K562 (cell line): ENCODE measurements around the gene GRIA3. TPM values are rescaled to one million over a fixed set of nuclear protein-coding genes. Genes with fewer than 3 reads are reported as not detected.
A peak's percentile ranks its signal among the peaks of the same experiment; 100 is the strongest.
"Not testable (repeated sequence)": the region's sequence is repeated elsewhere in the genome, so short reads cannot be mapped to it uniquely, and the experiment has no call there.

Experiments
- ATAC-seq: fragments of 200-7000 bp; cut with Tn5 transposase; 3 replicates; pipeline ENCODE4 v1.9.1; 2020; ENCODE audit warnings: moderate library complexity
- BruUV-seq: library from RNA; stranded (reverse); fragments of 400-500 nt; replicated peaks from 2 replicates; lab custom pipeline; 2021; lab: Mats Ljungman, UMichigan
- CTCF ChIA-PET: fragments of 300-600 bp; formaldehyde crosslinking; extraction: SDS; loops from one replicate; lab custom pipeline; 2021; ENCODE audit warnings: low intra/inter-chr PET ratio; lab: Yijun Ruan, JAX
- POLR2A ChIA-PET: fragments of 300-600, 350-650 bp; sonication (Branson Sonifier 250); formaldehyde crosslinking; extraction: SDS; loops from one replicate; lab custom pipeline; 2021; ENCODE audit warnings: antibody characterized with exemption, inconsistent platforms; lab: Yijun Ruan, JAX
- DNase-seq, 4 experiments: peaks; one replicate each; pipeline versions ENCODE4 v3.0.0 to v3.0.0-alpha.2; 2011 to 2018; ENCODE audit warnings: low spot score in 3 of 4, mixed read lengths in 3 of 4; ENCODE audit errors: extremely low read depth in 1 of 4
- FAIRE-seq: peaks from 2 replicates; lab custom pipeline; 2011; peaks lifted over from hg19 to GRCh38; lab: Jason Lieb, UNC
- H2AFZ ChIP-seq: 2 replicates; pipeline ENCODE4 v1.6.0; 2011; ENCODE audit warnings: low read depth, low read length, control low read depth, inconsistent platforms
- H3K27ac ChIP-seq: fragments of 200-600 bp; 3 replicates; pipeline ENCODE4 v1.8.0; 2011; ENCODE audit warnings: low read depth, mild to moderate bottlenecking, control low read depth, inconsistent platforms, low read length, moderate library complexity, mixed read lengths; ENCODE audit errors: extremely low read depth
- H3K27me3 ChIP-seq, 2 experiments: fragments of 300-600 bp in 1 of 2; 2 replicates in 1 of 2; 3 replicates in 1 of 2; pipeline versions ENCODE4 v1.6.0 to v1.8.0; 2011; ENCODE audit warnings: inconsistent platforms in 2 of 2, low read length in 2 of 2, mild to moderate bottlenecking in 1 of 2, mixed read lengths in 1 of 2, moderate library complexity in 1 of 2; ENCODE audit not compliant: control insufficient read depth in 2 of 2, insufficient read depth in 2 of 2
- H3K36me3 ChIP-seq: fragments of 300-600 bp; 3 replicates; pipeline ENCODE4 v1.8.0; 2011; ENCODE audit warnings: mild to moderate bottlenecking, low read length, inconsistent platforms; ENCODE audit not compliant: control insufficient read depth, insufficient read depth
- H3K4me1 ChIP-seq, 2 experiments: fragments of 200-600 bp in 1 of 2; replicated peaks in 1 of 2; 2 replicates in 1 of 2; 3 replicates in 1 of 2; pipeline versions ENCODE4 v1.5.1 to v1.8.0; 2011; ENCODE audit warnings: inconsistent platforms in 2 of 2, low read length in 2 of 2, mild to moderate bottlenecking in 1 of 2, mixed read lengths in 1 of 2, moderate library complexity in 1 of 2; ENCODE audit not compliant: control insufficient read depth in 2 of 2, insufficient read depth in 2 of 2
- H3K4me2 ChIP-seq: 2 replicates; pipeline ENCODE4 v1.6.1; 2011; ENCODE audit warnings: low read length, control low read depth, inconsistent platforms, mixed read lengths; ENCODE audit not compliant: insufficient read depth
- H3K4me3 ChIP-seq: fragments of 200-600 bp; sonication (generic), shearing (Covaris generic); 2 replicates; pipeline ENCODE4 v1.5.1; 2016; ENCODE audit warnings: control low read depth, inconsistent platforms
- H3K79me2 ChIP-seq: fragments of 200-600 bp; 3 replicates; pipeline ENCODE4 v1.8.0; 2011; ENCODE audit warnings: low read length, inconsistent platforms; ENCODE audit not compliant: control insufficient read depth, insufficient read depth
- H3K9ac ChIP-seq, 2 experiments: 2 replicates each; pipeline versions ENCODE4 v1.6.0 to v1.6.1; 2011; ENCODE audit warnings: low read depth in 2 of 2, low read length in 2 of 2, control low read depth in 1 of 2, inconsistent platforms in 1 of 2, mild to moderate bottlenecking in 1 of 2, mixed read lengths in 1 of 2; ENCODE audit not compliant: insufficient read depth in 1 of 2
- H3K9me1 ChIP-seq: one replicate; pipeline ENCODE4 v1.6.0; 2011; ENCODE audit warnings: inconsistent platforms, mild to moderate bottlenecking, low read length, moderate library complexity; ENCODE audit not compliant: control insufficient read depth, insufficient read depth
- H3K9me3 ChIP-seq: replicated peaks from 2 replicates; pipeline ENCODE4 v1.5.1; 2011; ENCODE audit warnings: low read depth, low read length, inconsistent platforms; ENCODE audit not compliant: control insufficient read depth, insufficient read depth
- H4K20me1 ChIP-seq: replicated peaks from 2 replicates; pipeline ENCODE4 v1.6.1; 2011; ENCODE audit warnings: low read length, inconsistent platforms, mixed read lengths; ENCODE audit not compliant: control insufficient read depth, insufficient read depth
- CTBP1 ChIP-seq: fragments of 450-650 bp; IDR thresholded peaks from 2 replicates; pipeline ENCODE4 v1.6.1; 2016; ENCODE audit warnings: borderline replicate concordance
- MTA3 ChIP-seq: fragments of 450-650 bp; formaldehyde crosslinking; IDR thresholded peaks from 2 replicates; pipeline ENCODE4 v1.6.1; 2017; ENCODE audit warnings: mild to moderate bottlenecking, borderline replicate concordance
- NRF1 ChIP-seq, 2 experiments: fragments of 450-650 bp; IDR thresholded peaks in 1 of 2; conservative IDR thresholded peaks in 1 of 2; 2 replicates each; pipeline ENCODE4 v1.6.1; 2014; ENCODE audit warnings: mild to moderate bottlenecking in 2 of 2
- POLR2G ChIP-seq: fragments of 200-400 bp; formaldehyde crosslinking; IDR thresholded peaks from 2 replicates; pipeline ENCODE4 v1.6.1; 2017; ENCODE audit warnings: low read depth, mild to moderate bottlenecking, antibody characterized with exemption, low read length, moderate library complexity
- WGBS: fragments of 100-300 bp; shearing (Covaris generic); methylation state at CpG from one replicate; pipeline ENCODE4 v1.1.6; 2016; ENCODE audit warnings: low coverage, mixed read lengths; ENCODE audit not compliant: insufficient coverage; ENCODE audit errors: missing lambda C conversion rate; 5-methylcytosine and 5-hydroxymethylcytosine counted together
- in situ Hi-C: fragments of 300-500 bp; cut with MboI; formaldehyde crosslinking; loops from 4 replicates; pipeline ENCODE4 v1.15.0; 2018; ENCODE audit warnings: inconsistent platforms, mixed read lengths
- intact Hi-C: fragments of 100-400 bp; cut with micrococcal nuclease; formaldehyde crosslinking; loops from 2 replicates; pipeline ENCODE4 v1.14.2; 2022
- polyA plus RNA-seq, 8 experiments: library from polyadenylated mRNA; depleted of rRNA in 4 of 8; stranded (reverse) in 5 of 8; unstranded in 3 of 8; fragments of >200 nt; fragmentation: Nextera tagmentation in 2 of 8; fragmentation: Illumina TruSeq in 1 of 8; extraction: Ambion mirVana in 2 of 8; extraction: Trizol in 1 of 8; gene quantifications; 2 replicates each; pipeline versions ENCODE4 v1.2.1 to v1.2.3, GENCODE V29; 2011 to 2014; ENCODE audit warnings: inconsistent platforms in 1 of 8, missing spikeins in 1 of 8
- total RNA-seq, 7 experiments: library from RNA; depleted of rRNA in 6 of 7; stranded (reverse); fragments of >200 nt in 6 of 7; fragmentation: Illumina TruSeq in 2 of 7; extraction: Trizol in 2 of 7; gene quantifications; 2 replicates each; pipeline versions ENCODE4 v1.2.1 to v1.2.3, GENCODE V29; 2011 to 2021; ENCODE audit warnings: low replicate concordance in 1 of 7
- TF ChIP-seq, protein P1 (sequence below): sonication (generic); IDR thresholded peaks from 2 replicates; pipeline ENCODE4 v1.6.1; 2016
- TF ChIP-seq, protein P2 (sequence below): fragments of 450-650 bp; IDR thresholded peaks from 2 replicates; pipeline ENCODE4 v1.6.1; 2016; ENCODE audit warnings: low read depth
- TF ChIP-seq, protein P3 (sequence below): fragments of 200-800 bp; sonication (Bioruptor generic); IDR thresholded peaks from 2 replicates; pipeline ENCODE4 v1.6.1; 2017; ENCODE audit warnings: missing genetic modification characterization, missing compliant biosample characterization

GRIA3 gene
- total and polyA plus RNA-seq, 9 of the 15 experiments (the other 6 are each of a cell fraction or from before 2014, with no cell fraction given), result 0.10 TPM; not detected in 8

DNA sequence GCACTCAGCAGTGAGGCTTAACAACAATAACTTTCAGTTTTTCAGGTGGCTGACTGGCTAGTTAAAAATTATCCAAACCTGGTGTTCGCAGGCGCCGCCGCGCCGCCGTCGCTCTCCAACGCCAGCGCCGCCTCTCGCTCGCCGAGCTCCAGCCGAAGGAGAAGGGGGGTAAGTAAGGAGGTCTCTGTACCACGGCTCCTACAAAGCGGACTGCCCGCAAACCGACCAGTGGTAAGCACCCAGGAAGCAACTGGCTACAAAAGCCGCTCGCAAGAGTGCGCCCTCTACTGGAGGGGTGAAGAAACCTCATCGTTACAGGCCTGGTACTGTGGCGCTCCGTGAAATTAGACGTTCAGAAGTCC is 330.2 kb downstream of the GRIA3 start:
- BruUV-seq, H3K9me3 ChIP-seq, CTCF ChIA-PET, H3K4me1 ChIP-seq, in situ Hi-C loops, H3K9me1 ChIP-seq, H4K20me1 ChIP-seq, H3K27me3 ChIP-seq, FAIRE-seq, H3K36me3 ChIP-seq, H3K79me2 ChIP-seq: not testable (repeated sequence)
- POLR2A ChIA-PET, result interaction anchor here (0.6 to 0.7 kb wide), 2 partner anchors 28 to 320 kb away, joined by 3 to 4 read pairs; no protein-coding TSS in a partner anchor
- 0% methylated on average over 4 of the region's 26 CpGs for WGBS
- peak overlapping the region; percentile 69 to 88 for H3K9ac ChIP-seq
- ATAC-seq (peak; percentile 96), DNase-seq (peak; percentile 48 to 79 (median 59))
- peak overlapping the region; percentile 95 for H2AFZ ChIP-seq
- peak overlapping the region; percentile 81 for H3K4me2 ChIP-seq
- H3K27ac ChIP-seq, result peak overlapping the region; percentile 20; the same call in 2 of the 3 replicates
- intact Hi-C loops, result loop anchor here (1.0 kb wide), 1 partner anchor 64 kb away; no protein-coding TSS in a partner anchor
- H3K4me3 ChIP-seq, result peak overlapping the region; percentile 42
- TF ChIP-seq, protein P1, sequence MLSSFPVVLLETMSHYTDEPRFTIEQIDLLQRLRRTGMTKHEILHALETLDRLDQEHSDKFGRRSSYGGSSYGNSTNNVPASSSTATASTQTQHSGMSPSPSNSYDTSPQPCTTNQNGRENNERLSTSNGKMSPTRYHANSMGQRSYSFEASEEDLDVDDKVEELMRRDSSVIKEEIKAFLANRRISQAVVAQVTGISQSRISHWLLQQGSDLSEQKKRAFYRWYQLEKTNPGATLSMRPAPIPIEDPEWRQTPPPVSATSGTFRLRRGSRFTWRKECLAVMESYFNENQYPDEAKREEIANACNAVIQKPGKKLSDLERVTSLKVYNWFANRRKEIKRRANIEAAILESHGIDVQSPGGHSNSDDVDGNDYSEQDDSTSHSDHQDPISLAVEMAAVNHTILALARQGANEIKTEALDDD, result peak; percentile 71
- TF ChIP-seq MTA3, result peak; percentile 63; the same call in 1 of the 2 replicates
- TF ChIP-seq, protein P2, sequence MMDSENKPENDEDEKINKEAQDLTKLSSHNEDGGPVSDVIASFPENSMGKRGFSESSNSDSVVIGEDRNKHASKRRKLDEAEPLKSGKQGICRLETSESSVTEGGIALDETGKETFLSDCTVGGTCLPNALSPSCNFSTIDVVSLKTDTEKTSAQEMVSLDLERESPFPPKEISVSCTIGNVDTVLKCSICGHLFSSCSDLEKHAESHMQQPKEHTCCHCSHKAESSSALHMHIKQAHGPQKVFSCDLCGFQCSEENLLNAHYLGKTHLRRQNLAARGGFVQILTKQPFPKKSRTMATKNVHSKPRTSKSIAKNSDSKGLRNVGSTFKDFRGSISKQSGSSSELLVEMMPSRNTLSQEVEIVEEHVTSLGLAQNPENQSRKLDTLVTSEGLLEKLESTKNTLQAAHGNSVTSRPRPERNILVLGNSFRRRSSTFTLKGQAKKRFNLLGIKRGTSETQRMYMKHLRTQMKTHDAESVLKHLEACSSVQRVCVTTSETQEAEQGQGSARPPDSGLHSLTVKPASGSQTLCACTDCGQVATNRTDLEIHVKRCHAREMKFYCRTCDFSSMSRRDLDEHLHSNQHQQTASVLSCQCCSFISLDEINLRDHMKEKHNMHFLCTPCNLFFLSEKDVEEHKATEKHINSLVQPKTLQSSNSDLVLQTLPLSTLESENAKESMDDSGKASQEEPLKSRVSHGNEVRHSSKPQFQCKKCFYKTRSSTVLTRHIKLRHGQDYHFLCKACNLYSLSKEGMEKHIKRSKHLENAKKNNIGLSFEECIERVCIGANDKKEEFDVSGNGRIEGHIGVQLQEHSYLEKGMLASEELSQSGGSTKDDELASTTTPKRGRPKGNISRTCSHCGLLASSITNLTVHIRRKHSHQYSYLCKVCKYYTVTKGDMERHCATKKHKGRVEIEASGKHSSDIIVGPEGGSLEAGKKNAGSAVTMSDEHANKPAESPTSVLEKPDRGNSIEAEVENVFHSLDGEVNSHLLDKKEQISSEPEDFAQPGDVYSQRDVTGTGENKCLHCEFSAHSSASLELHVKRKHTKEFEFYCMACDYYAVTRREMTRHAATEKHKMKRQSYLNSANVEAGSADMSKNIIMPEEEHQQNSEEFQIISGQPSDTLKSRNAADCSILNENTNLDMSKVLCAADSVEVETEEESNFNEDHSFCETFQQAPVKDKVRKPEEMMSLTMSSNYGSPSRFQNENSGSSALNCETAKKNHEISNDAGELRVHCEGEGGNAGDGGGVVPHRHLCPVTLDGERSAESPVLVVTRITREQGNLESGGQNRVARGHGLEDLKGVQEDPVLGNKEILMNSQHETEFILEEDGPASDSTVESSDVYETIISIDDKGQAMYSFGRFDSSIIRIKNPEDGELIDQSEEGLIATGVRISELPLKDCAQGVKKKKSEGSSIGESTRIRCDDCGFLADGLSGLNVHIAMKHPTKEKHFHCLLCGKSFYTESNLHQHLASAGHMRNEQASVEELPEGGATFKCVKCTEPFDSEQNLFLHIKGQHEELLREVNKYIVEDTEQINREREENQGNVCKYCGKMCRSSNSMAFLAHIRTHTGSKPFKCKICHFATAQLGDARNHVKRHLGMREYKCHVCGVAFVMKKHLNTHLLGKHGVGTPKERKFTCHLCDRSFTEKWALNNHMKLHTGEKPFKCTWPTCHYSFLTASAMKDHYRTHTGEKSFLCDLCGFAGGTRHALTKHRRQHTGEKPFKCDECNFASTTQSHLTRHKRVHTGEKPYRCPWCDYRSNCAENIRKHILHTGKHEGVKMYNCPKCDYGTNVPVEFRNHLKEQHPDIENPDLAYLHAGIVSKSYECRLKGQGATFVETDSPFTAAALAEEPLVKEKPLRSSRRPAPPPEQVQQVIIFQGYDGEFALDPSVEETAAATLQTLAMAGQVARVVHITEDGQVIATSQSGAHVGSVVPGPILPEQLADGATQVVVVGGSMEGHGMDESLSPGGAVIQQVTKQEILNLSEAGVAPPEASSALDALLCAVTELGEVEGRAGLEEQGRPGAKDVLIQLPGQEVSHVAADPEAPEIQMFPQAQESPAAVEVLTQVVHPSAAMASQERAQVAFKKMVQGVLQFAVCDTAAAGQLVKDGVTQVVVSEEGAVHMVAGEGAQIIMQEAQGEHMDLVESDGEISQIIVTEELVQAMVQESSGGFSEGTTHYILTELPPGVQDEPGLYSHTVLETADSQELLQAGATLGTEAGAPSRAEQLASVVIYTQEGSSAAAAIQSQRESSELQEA, result peak; percentile 26; the same call in 1 of the 2 replicates
- TF ChIP-seq, protein P3, sequence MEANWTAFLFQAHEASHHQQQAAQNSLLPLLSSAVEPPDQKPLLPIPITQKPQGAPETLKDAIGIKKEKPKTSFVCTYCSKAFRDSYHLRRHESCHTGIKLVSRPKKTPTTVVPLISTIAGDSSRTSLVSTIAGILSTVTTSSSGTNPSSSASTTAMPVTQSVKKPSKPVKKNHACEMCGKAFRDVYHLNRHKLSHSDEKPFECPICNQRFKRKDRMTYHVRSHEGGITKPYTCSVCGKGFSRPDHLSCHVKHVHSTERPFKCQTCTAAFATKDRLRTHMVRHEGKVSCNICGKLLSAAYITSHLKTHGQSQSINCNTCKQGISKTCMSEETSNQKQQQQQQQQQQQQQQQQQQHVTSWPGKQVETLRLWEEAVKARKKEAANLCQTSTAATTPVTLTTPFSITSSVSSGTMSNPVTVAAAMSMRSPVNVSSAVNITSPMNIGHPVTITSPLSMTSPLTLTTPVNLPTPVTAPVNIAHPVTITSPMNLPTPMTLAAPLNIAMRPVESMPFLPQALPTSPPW (CRISPR knock-in tag), result peak; percentile 74
- TF ChIP-seq POLR2G, result peak; percentile 75
- TF ChIP-seq CTBP1, result 0 out of 2 replicates have a peak, but pooled peaks have one; percentile 42
- peak; percentile 64 to 65 for TF ChIP-seq NRF1 (conservative IDR thresholded peaks at IDR 0.05 in 1 of 2, IDR thresholded peaks at IDR 0.05 in 1 of 2)
